ENCODE results near the gene GSG1L2.

Gene GSG1L2

GRCh38 chr17:9824797-9825338 is 3.0 kb upstream of the GSG1L2 start:
- DNase-seq, result no peak

GRCh38 chr17:9824094-9824493 is 2.2 kb upstream of the GSG1L2 start:
- no peak for DNase-seq

- no peak for DNase-seq
Observed at GRCh38 chr17:9820448-9820847, 1.4 kb downstream of the GSG1L2 start.

- no peak for DNase-seq
Observed at GRCh38 chr17:9818760-9819159, 3.1 kb downstream of the GSG1L2 start.

- DNase-seq, result no peak
Observed at GRCh38 chr17:9817086-9817485, 4.8 kb downstream of the GSG1L2 start.

- no peak for DNase-seq
Observed at GRCh38 chr17:9816472-9816871, 5.4 kb downstream of the GSG1L2 start.

GRCh38 chr17:9814337-9814945 is 7.4 kb downstream of the GSG1L2 start:
- no peak for DNase-seq

GRCh38 chr17:9813166-9813565 is 8.7 kb downstream of the GSG1L2 start:
- no peak for DNase-seq

- no peak for DNase-seq
Observed at GRCh38 chr17:9811537-9811936, 10.3 kb downstream of the GSG1L2 start.

- no peak for DNase-seq
Observed at GRCh38 chr17:9811086-9811485, 10.8 kb downstream of the GSG1L2 start.

- DNase-seq, result no peak
Observed at GRCh38 chr17:9810100-9810949, 11.6 kb downstream of the GSG1L2 start.

- no peak for DNase-seq
Observed at GRCh38 chr17:9809409-9809808, 12.5 kb downstream of the GSG1L2 start.

- no peak for DNase-seq
Observed at GRCh38 chr17:9806699-9807098, 15.2 kb downstream of the GSG1L2 start.

- DNase-seq, result no peak
Observed at GRCh38 chr17:9805769-9806168, 16.1 kb downstream of the GSG1L2 start.

- DNase-seq, result no peak
Observed at GRCh38 chr17:9802697-9803096, 19.2 kb downstream of the GSG1L2 start.

- no peak for DNase-seq
Observed at GRCh38 chr17:9802294-9802693, 19.6 kb downstream of the GSG1L2 start.

- DNase-seq, result no peak
Observed at GRCh38 chr17:9801505-9801904, 20.4 kb downstream of the GSG1L2 start.

GRCh38 chr17:9798724-9799123 is 23.2 kb downstream of the GSG1L2 start:
- DNase-seq, result no peak

- no peak for DNase-seq
Observed at GRCh38 chr17:9798008-9798407, 23.9 kb downstream of the GSG1L2 start.

GRCh38 chr17:9792181-9792840 is 29.6 kb downstream of the GSG1L2 start:
- DNase-seq, result no peak

- no peak for DNase-seq
Observed at GRCh38 chr17:9790889-9791876, 30.7 kb downstream of the GSG1L2 start, which contains the start of gene DHRS7C. DHRS7C (minus strand) TSS chr17:9791592; CDS start chr17:9791284, 308 bp downstream.

GRCh38 chr17:9790316-9790715 is 31.6 kb downstream of the GSG1L2 start:
- no peak for DNase-seq

Data from SIG-M5 (cell line).